Stimulated activated CD4-positive, alpha-beta T cell treated with anti-CD3 and anti-CD28 coated beads, Interleukin-4, amount 100 ng/mL, for 48 hours (primary cell): ENCODE measurements around the gene NFATC2.

Experiments
- DNase-seq, 2 donors: peaks; one replicate each; pipeline ENCODE4 v3.0.0-alpha.2; 2020; ENCODE audit warnings: low read depth in 2 of 2

The NFATC2 gene

DNA sequence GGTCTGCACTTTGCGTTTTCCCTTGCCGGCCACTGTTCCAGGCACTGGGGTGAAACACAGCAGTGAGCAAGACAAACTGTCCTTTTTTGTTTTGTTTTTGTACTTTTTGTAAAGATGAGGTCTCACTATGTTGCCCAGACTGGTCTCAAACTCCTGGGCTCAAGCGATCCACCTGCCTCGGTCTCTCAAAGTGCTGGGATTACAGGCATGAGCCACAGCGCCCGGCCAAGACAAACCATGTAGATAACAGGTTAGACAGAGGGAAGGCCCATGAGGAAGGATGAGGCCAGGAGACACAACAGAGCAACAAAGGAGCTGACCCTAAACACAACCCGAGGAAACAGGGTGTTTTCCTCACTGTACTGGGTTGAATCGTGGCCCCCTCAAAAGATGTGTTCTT lies 165.4 kb downstream of the NFATC2 start:
- no peak for DNase-seq

DNA sequence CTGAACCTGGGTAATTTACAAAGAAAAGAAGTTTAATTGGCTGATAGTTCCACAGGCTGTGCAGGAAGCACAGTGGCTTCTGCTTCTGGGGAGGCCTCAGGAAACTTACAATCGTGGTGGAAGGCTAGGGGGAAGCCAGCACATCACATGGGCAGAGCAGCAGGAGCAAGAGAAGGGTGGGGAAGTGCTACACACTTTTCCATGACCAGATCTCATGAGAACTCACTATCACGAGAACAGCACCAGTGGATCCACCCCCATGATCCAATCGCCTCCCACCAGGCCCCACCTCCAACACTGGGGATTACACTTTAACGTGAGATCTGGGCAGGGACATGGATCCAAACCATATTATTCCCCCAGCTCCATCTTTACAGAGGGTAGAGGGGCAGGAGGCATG lies 166.4 kb downstream of the NFATC2 start:
- DNase-seq = no peak

DNA sequence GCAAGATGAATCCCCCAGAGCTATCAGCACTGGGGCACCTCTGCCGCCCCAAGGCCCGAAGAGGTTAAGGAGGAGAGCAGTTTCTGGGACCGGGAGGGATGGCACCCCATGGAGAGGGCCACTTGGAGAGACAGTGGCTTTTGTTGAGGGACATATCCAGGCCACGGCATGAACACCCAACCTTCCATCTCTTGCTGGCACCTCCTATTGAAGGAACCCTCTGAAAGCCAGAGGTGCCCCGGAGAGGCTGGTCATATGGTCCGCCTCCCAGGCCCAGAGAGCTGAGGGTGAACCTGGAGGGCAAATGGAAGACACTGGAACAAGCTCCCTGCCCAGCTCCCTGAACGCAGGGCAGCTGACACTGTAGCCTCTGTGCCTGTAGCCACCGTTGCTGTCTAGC lies 167.0 kb downstream of the NFATC2 start:
- DNase-seq = no peak

DNA sequence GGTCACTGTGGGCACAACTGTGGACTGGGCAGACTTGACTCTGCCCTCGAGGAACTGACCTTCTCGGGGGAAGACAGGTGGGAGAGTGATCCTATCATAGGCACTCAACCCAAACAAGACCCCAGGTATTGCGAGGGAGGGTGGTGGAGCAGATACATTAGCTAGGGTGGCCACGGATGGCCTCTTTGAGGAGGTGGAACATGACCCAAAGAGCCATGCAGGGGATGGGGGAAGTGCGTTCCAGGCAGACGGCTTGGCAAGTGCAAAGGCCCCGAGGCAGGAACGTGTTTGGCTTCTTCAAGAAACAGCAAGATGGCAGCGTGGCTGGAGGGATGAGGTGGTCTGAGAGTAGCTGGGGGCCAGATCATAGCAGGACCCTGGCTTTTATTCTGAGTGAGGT lies 167.6 kb downstream of the NFATC2 start:
- DNase-seq = no peak

DNA sequence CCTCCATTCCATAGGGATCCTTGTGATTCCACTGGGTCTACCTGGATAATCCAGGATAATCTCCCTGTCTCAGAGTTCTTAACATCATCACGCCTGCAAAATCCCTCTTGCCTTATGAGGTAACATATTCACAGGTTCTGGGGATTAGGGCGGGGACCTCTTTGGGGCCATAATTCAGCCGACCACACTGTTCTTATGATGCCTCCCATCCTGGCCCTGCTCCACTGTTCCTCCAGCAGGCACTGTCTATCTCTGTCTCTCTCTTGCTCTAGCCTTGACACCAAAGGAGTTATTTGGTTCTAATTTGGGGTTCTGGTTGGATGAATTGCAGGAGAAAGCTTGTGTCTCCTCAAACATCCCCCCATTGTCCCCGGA lies 168.1 kb downstream of the NFATC2 start:
- no peak for DNase-seq

DNA sequence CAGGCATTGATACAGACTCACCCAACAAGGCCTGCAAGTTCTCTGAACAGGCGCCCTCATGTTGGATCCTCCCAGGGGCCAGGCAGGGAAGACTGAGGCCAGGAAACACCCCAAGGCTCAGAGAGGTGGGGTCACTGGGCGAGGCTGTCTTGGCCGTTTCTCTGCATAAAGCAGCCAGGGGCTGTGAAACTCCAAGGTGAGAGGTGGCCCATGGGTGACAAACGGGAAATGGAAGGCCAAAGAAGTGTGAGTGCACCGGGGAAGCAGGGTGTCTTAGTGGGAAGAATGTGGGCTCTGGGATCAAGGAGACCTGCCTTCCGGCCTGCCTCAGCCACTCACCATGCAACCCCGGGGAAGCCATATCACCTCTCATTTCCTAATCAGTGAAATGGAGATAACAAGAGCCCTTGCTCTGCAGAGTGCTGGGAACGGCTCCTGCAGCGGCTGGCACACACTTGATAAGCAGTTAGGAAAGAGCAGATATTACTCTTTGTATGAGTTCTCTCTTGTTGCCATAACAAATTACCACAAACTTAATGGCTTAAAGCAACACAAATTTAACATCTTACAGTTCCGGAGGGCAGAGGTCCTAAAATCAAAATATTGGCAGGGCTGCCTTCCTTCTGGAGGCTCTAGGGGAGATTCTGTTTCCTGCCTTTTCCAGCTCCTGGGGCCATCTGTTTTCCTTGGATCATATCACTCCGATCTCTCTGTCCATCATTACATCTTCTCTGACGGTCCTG lies 168.6 kb downstream of the NFATC2 start:
- no peak for DNase-seq

DNA sequence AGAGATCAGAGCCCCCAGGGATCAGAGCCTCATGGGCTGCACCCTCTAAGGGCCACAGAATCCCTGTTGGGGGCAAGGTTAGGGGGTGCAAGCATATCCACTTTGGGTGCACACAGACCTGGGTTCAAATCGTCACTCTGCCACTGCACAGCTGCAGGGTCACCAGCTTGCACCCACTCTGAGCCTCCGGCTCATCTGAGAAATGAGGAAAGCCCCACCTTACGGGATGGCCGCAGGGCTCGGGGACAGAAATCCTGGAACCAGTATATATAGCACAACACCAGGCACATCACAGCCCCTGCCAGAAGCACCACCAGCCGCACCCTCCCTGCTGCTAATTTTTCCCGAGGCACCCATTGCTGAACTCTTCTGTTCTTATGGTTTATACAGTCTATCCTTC lies 169.6 kb downstream of the NFATC2 start:
- DNase-seq = no peak

DNA sequence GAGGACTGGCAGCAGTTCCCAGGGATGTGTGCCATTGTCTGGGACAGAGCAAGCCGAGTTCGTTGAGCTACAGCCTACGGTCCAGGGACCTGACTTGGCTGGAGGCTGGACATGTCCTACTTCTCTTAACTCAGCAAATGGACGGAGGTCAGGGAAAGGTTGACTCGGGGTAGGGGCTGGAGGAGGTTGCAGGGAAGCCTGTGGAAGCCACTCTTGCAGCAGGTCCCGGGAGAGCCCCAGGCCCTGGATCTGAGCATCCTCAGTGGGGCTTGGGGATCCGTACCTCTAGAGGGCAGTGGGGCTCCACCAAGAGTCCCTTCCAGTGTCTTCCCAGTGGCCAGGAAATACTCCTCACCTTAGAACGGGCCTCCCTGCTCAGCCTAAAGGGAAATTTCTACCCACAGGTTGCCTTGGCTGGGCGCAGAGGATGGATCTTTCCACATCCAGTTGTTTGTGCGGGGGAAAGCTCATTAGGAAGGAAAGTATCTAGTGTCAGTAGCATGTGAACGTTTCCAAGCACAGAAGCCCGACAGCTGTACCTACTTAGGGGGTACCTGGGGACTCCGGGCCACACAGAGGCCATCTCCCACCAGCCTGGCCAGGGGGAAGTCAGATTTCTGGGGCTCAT lies 170.2 kb downstream of the NFATC2 start:
- peak; percentile 45 to 53 for DNase-seq

DNA sequence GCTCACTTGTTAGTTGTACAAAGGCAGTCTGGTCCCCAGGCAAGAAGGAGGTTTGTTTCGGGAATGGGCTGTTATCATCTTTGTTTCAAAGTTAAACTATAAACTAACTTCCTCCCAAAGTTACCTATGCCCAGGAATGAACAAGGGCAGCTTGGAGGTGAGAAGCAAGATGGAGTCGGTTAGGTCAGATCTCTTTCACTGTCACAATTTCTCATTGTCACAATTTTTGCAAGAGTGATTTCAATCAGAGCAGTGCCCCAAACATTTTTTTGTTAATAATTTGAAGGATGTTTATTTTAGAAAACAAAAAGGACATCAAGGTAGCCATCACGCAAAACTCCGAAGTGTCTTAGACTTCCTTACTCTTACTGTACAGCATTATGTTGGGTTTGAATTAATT lies 170.8 kb downstream of the NFATC2 start:
- no peak for DNase-seq

DNA sequence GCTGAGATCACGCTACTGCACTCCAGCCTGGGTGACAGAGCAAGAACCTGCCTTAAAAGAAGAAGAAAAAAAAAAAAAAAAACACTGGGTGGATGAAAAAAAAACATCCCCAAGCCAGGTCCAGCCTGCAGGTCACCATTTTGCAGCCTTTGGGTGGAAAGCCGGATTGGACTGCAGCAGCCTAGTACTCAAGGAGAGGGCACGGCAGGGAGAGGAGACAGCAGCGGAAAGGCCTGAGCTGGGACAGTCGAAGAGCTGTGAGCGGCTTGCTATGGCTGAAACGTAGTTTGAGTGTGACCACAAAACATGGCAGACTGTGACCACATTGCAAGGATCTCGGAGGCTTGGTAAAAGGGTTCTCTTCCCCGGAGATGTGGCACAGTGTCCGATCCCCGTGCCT lies 173.0 kb downstream of the NFATC2 start:
- DNase-seq = no peak

DNA sequence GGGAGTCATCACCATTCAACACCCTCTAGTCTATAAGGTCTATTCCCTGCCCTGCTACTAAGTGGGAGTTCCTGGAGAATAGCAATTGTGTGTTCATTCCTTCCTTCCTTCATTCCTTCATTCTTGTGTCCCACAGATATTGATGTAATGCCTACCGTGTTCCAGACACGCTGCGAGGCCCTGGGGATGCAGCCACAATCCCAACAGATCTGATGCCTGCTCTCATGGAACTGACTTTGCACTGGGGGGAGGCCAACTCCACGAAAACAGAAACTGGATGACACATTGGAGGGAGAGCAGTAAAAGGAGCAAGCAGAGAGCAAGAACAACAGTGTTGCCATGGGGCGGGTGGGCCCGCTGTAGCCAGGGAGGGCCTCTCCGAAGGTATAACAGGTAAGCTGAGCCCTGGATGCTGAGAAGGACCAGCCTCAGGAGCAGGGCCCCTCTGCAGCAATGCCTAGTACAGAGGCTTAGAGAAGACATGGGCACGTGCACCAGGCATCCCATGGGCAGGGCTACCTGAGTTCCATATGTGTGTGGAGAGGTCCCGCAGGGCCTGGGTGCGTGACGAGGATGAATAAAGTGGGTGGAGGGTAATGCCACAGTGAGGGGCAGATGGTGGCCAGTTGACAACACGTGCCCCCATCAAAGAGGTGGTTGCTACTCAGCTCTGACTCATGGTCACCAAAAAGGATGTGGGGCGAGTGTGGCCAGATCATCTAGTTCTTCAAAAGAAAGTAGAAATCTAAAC lies 173.9 kb downstream of the NFATC2 start:
- DNase-seq = no peak

DNA sequence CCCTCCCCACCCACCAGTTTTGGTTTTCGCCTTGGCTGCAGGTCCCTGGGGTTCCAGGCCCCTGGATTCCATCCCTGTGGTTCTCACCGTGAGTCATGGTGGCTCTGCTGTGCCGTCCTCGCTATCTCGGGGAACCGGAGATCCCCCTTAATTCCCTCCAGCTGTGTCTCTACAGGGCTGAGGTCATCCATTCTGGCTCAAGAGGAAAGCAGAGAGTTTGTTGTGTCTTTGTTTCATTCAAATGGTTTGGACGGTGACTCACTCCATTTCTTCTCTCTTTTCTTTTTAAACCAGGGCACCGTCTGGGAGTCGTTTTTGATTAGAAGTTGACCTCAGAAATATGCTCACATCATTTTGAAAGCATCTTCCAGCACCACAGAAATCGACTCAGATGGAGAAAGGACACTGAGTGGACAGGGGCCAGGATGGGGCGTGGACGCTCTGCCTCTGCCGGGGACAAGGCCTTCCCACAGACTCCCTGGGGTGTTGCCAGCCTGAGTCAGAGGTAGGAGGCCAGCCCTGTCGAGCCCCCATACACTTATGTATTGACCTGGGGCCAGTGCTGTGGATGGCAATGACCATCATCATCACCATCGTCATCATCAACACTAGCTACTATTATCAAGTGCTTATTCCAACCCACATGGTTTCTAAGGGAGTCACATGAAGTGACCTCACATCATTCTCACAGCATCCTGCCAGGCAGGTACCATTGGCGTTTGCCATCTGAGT lies 176.2 kb downstream of the NFATC2 start:
- DNase-seq = no peak

DNA sequence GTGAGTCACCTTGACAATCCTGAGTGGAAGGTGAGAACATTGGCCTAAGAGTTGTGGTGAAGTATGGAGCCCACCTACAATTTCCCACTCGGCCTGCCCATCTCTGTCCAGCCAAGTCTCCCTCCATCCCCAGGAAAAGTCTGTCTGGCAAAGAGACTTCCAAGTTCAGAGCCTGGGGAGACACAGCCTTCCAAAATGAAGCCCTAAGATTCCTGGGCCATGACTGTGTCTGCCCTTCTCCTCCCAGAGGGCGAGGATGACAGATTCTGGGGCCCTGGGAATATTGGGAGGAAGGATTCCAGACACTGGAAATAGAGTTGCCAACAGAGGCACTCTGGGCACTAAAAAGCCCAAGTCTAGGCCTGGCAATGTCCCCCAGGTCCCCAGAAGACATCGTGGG lies 176.8 kb downstream of the NFATC2 start:
- no peak for DNase-seq

DNA sequence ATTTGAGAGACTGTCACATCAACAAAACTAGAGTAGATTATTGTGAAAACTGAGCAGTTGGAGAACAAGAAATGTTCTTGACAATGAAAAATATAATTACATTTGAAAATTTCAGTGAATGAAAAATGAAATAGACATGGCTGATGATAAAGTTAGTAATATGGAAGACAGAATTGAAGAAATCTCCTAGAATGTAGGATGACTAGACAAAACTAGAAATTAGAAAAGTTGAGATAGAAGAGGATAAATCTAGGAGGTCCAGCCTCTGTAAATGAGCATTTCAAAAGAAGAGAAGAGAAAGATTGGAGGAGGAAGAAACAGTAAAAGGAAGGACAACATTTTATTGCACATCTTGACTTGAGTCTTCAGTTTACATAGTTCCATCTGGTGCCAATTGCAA lies 178.7 kb downstream of the NFATC2 start:
- no peak for DNase-seq

DNA sequence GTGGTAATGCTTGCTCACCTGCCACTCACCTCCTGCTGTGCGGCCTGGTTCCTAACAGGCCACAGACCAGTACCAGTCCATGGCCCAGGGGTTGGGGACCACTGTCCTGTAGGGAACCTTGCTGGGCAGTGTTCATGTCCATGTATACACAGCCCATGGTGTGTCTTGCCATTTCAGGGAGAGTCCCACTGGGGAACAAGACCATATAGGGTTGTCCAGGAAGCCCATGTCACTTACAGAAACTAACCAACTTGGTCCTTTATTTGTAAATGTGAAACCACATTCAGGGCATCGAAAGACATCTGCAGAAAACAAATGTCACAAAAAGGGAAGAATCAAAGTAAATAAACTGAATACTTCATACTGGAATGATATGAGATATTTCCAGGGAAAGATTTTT lies 179.1 kb downstream of the NFATC2 start:
- no peak for DNase-seq

DNA sequence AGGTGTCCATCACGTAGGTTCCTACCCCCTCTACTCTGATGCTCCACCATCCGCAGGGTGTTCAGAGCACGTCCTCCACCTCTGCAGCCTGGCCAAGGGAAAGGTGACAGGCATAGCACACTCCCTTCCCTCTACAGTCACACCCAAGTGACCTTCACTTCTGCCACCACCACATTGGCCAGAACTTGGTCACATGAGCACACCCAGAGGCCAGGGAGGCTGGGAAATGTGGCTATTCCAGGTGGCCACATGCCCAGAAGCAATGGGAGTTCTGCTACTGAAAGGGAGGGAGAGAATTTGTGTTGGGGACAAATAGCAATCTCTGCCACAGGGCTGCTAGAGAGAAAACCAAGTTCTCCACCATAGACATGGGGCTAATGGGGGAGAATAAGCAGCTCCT lies 180.3 kb downstream of the NFATC2 start:
- no peak for DNase-seq

DNA sequence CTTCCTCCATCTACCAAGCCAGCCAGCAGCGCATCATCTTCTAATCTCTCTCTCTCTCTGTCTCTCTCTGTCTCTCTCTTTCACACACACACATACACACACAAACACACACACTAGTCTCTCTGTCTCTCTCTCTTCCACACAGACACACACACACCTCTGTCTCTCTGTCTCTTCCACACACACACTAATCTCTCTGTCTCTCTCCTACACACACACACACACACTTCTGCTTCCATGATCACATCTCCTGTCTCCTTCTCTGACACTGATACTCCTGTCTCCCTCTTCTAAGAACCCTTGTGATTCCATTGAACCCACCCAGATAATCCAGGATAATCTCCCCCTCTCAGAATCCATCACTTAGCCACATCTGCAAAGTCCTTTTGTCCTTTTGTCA lies 181.3 kb downstream of the NFATC2 start:
- DNase-seq = no peak

DNA sequence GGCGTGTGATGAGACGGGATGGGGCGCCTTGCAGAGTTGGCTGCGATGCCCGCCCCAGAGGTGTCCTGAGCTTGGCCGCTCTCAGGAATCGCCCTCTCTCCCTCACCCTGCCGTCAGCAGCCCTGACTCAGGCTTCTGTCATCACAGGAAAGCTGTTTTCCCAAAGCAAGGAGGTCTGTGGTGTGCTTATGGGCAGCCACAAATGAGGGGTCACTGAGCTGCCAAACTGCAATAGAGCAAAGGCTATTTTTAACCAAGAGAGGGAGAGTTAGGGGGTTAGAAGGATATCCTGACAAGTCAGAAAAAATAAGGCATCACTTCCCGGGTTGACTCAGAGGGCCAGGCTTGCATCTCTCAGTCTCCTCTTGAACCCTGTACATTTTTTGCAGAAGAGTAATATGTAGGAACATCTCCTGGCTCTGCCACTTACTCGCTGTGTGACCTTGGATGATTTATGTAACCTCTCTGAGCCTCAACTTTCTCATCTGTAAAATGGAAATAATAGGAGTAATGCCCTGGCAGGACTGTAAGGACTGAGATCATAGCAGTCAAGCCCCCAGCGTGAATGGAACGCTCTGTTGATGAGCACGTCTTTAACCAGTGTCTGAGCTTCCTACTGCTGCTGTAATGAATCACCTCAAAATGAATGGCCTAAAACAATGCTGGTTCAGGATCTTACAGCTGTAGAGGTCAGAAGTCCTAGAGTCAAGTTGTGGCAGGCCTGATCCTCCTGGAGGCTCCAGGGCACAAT lies 181.9 kb downstream of the NFATC2 start:
- no peak for DNase-seq

DNA sequence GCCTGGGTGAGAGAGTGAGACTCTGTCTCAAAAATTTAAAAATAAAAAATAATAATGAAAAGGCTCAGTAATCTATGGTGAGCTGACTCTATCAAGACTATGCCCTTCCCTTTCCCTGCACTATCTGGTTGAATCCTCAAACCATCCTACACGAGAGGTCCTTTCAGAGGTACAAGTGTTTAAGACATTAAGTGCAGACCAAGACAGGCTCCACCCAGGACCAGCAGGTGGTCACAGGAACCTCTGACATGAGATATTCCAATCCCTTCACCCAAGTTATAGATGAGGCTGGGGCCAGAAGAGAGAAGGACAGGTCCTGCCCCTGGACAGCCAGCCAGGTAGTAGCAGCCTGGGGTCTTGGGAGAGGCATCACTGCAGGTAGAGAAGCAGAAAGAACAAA lies 182.6 kb downstream of the NFATC2 start:
- no peak for DNase-seq

DNA sequence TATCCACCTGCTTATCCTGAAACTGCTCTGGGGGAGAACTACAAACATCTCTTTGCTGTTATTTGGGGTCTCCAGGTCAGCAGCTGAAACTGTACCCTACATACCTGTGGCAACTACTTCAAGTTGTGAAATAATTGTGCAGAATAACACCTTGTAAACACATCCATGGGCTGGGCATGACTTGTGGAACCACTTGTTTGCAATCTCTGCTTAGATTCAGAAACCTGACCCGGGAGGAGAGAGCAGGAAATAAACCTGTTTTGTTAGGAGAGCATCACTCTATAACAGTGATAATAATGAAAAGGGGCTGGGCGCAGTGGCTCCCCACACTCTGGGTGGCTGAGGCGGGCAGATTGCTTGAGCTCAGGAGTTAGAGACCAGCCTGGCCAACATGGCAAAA lies 183.1 kb downstream of the NFATC2 start:
- no peak for DNase-seq

DNA sequence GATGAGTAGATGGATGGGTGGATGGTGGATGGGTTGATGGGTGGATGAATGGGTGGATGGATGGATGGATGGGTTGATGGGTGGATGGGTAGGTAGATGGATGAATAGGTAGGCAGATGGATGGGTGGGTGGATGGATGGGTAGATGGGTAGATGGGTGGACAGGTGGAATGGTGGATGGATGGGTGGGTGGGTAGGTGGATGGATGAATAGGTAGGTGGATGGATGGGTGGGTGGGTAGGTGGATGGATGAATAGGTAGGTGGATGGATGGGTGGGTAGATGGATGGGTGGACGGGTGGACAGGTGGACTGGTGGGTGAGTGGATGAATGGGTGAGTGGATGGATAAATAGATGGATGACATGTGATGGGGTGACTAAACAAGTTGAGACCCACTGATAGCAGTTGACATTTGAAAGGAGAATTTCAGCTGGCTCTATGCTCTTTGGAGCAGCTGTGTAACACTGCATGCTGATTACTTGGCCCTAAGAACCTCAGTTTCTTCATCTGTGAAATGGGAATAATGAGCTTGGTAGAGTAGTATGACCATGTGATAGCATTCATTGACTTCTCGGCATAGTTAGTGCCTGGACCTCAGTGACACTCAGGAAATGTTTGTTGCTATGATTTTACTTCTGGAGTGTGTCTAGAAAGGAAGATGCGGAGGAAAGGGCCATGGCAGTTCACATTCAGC lies 184.3 kb downstream of the NFATC2 start:
- no peak for DNase-seq
